ENCODE measurements around the gene LEFTY2. TPM values are rescaled to one million over a fixed set of nuclear protein-coding genes. Genes with fewer than 3 reads are reported as not detected.
"Not testable (repeated sequence)": the region's sequence is repeated elsewhere in the genome, so short reads cannot be mapped to it uniquely, and the experiment has no call there.

LEFTY2 gene
- total RNA-seq, 1 donor, result under 0.01 TPM

DNA sequence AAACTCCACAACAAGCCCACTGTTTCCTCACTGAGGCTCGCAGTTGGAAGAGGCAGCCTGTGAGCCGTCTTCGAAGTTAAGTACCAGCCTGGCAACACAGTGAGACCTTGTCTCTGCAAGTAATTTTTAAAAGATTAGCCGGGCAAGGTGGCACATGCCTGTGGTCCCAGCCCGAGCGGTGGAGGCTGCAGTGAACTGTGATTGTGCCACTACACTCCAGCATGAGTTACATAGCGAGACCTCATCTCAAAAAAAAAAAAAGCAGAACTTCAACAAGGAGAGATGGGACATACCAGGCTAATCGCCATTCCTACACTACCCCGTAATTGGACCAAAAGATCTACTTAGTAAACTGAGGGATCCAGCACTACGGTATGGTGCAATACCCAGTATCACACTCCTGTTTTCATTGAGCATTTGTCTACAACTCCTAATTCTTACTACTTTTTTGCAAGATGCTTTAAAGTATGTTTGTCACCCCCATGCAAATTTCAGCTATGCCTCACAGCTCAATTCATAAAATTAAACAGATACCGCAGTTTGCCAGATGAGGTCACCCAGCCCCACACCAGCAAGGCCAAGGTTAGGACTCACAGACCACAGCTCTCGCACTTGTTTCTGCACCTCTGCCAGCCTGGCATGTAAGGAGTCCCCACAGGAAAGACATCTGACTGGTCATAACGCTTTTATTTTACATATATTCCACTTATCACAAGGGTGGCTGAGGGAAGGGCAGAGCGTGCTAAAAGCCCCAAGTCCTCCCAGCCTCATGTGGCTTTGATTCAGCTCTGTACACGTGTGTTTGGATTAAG, 37.1 kb upstream of the LEFTY2 start:
- no peak overlapping the region for H3K4me3 ChIP-seq (ENCODE audit: low read depth, low read length)
- TF ChIP-seq CTCF (IDR thresholded peaks at IDR 0.05; ENCODE audit: insufficient read depth, low read depth, low read length), result no peak
- DNase-seq (ENCODE audit: low read depth), result no peak

- not testable (repeated sequence) for DNase-seq (ENCODE audit: low read depth); H3K4me3 ChIP-seq (ENCODE audit: low read depth, low read length)
These were observed 34.1 kb upstream of the LEFTY2 start for GRCh38 chr1:225975146-225975545.

GRCh38 chr1:225974454-225974853, 33.4 kb upstream of the LEFTY2 start:
- no peak for DNase-seq (ENCODE audit: low read depth)
- H3K4me3 ChIP-seq (ENCODE audit: low read depth, low read length), result no peak overlapping the region

DNA sequence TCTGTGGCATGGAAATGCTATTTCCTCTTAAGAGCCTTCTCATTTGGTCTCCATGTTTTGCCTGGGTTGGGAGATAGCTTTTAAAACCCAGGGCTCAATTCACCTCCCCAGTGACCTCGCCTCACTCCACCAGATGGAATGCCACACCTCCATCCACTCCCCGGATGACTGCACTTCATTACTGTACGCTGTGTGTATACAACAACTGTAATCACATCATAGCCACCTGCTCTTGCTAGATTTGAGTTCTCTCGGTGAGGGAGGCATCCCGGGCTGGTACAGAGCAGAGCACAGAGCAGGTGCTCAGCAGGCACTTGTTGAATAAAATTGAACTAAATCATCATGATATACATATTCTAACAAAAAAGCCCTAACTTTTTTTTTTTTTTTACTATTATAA, 32.1 kb upstream of the LEFTY2 start:
- TF ChIP-seq CTCF (IDR thresholded peaks at IDR 0.05; ENCODE audit: insufficient read depth, low read depth, low read length), result no peak

More at GRCh38 chr1:225974454-225974853, 33.4 kb upstream of the LEFTY2 start:
- no peak for TF ChIP-seq CTCF (IDR thresholded peaks at IDR 0.05; ENCODE audit: insufficient read depth, low read depth, low read length)

DNA sequence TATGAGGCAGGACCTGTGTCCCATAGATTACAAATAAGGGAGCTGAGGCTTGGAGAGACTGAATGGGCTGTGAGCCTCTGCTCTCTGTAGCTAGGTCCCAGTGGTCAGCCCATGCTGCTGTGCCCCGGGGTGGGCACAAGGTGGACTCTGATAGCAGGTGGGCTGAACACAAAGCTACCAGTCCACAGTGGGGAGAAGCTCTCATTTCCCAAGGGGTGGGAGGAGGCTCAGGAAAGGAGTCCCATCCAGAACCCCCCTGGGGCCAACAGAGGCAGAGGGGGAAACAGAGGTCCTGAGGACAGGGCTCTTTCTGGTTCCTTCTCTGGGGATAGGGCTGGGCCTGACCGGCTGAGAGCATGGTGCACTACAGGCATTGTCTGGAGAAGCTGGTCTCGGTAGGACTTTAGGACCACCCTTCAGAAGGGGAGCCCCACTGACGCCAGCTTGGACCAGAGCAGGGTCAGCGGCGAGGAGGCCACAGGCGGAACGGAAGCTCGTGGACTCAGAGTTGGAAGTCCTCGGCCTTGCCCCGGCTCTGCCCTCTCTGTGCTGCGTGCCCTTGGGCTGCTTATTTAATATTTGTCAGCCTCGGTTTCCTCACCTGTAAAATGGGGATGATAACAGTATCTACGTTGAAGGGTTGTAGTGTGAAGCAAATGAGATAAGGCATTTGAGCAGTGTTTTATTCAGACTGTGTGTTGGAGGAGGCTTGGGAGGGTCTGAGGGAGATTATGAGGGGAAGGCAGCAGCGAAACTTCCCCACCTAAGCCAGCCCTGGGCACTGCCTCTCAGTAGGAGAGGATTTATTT, 31.5 kb upstream of the LEFTY2 start:
- no peak overlapping the region for H3K4me3 ChIP-seq (ENCODE audit: low read depth, low read length)
- no peak for TF ChIP-seq CTCF (IDR thresholded peaks at IDR 0.05; ENCODE audit: insufficient read depth, low read depth, low read length)
- no peak for DNase-seq (ENCODE audit: low read depth)

More for the DNA sequence above, 32.1 kb upstream of the LEFTY2 start:
- no peak overlapping the region for H3K4me3 ChIP-seq (ENCODE audit: low read depth, low read length)
- DNase-seq (ENCODE audit: low read depth), result no peak

DNA sequence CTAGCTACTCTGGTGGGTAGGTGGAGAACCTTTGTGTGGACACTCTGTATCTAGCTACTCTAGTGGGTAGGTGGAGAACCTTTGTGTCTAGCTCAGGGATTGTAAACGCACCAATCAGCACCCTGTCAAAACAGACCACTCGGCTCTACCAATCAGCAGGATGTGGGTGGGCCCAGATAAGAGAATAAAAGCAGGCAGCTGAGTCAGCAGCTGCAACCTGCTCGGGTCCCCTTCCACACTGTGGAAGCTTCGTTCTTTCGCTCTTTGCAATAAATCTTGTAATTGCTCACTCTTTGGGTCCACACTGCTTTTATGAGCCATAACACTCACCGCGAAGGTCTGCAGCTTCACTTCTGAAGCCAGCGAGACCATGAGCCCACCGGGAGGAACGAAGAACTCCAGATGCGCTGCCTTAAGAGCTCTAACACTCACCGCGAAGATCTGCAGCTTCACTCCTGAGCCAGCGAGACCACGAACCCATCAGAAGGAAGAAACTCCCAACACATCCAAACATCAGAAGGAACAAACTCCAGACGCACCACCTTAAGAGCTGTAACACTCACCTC, 29.7 kb upstream of the LEFTY2 start:
- H3K4me3 ChIP-seq (ENCODE audit: low read depth, low read length); DNase-seq (ENCODE audit: low read depth): not testable (repeated sequence)

GRCh38 chr1:225969751-225970150, 28.7 kb upstream of the LEFTY2 start:
- not testable (repeated sequence) for H3K4me3 ChIP-seq (ENCODE audit: low read depth, low read length); DNase-seq (ENCODE audit: low read depth)

DNA sequence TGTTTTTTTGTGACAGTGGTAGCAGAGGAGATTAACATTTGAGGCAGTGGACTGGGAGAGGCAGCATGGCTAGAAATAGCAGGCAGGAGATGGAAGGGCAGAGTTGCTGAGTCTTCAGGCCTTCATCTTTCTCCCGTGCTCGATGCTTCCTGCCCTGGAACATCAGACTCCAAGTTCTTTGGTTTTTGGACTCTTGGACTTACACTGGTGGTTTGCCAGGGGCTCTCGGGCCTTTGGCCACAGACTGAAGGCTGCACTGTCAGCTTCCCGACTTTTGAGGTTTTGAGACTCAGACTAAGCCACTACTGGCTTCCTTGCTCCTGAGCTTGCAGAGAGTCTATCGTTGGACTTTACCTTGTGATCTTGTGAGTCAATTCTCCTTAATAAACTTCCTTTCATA, 24.2 kb upstream of the LEFTY2 start:
- no peak for DNase-seq (ENCODE audit: low read depth)
- no peak overlapping the region for H3K4me3 ChIP-seq (ENCODE audit: low read depth, low read length)
- TF ChIP-seq CTCF (IDR thresholded peaks at IDR 0.05; ENCODE audit: insufficient read depth, low read depth, low read length), result no peak

All from fibroblast of villous mesenchyme (primary cell).